Activated T-helper 2 cell treated with anti-CD3 and anti-CD28 coated beads, Interferon-gamma antibody, Interleukin-2, Interleukin-4, amounts not matched to agents 10 μg/mL and 5 μg/mL and 100 μg/mL, durations not matched to agents 14 hours and 24 hours and 36 hours (primary cell): ENCODE results near the gene LINC01488. TPM values are rescaled to one million over a fixed set of nuclear protein-coding genes. Genes with fewer than 3 reads are reported as not detected.

Source experiments
- DNase-seq: peaks from one replicate; pipeline ENCODE4 v3.0.0; 2021; ENCODE audit warnings: low spot score
- H3K27ac Mint-ChIP-seq: one replicate; pipeline ENCODE4 v1.8.0; 2021; ENCODE audit warnings: mixed read lengths
- H3K27me3 Mint-ChIP-seq: one replicate; pipeline ENCODE4 v1.8.0; 2021; ENCODE audit warnings: low read depth, mixed read lengths
- H3K36me3 Mint-ChIP-seq: one replicate; pipeline ENCODE4 v1.8.0; 2021; ENCODE audit warnings: low read depth, mixed read lengths
- H3K4me1 Mint-ChIP-seq: one replicate; pipeline ENCODE4 v1.8.0; 2021; ENCODE audit warnings: low read depth, mixed read lengths
- H3K4me3 Mint-ChIP-seq: one replicate; pipeline ENCODE4 v1.8.0; 2021; ENCODE audit warnings: low read depth, mild to moderate bottlenecking, moderate library complexity, mixed read lengths
- H3K9me3 Mint-ChIP-seq: one replicate; pipeline ENCODE4 v1.8.0; 2021; ENCODE audit warnings: mixed read lengths
- intact Hi-C: fragments of 100-400 bp; cut with micrococcal nuclease; formaldehyde crosslinking; loops from one replicate; pipeline ENCODE4 v1.15.1; 2023
- total RNA-seq: library from RNA; stranded (reverse); gene quantifications from 2 replicates; pipeline ENCODE4 v1.2.3, GENCODE V29; 2022

Gene LINC01488
- total RNA-seq: not detected in 2 replicates

DNA sequence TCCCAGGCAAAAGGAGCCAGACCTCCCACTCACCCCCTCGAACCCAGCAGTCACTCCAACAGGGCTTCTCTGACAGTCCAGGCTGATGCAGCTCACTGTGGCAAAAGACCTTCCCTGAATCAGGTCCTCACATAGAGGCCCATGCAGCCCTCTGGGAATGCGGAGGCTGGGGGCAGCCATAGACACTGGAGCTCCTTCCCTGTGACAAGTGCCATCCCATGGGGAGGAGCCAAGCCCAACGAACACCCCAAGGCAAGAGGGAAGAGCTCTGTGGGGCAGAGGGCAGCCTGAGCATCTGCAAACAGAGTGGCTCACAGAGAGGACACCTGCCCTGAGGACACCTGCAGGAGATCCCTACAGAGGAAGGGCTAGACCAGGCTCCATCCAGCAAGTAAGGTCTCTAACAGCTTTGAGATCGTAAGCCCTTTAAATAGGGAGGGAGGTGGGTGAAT lies at the start of gene LINC01488:
TSS of gene LINC01488 (plus strand) at position 271 of the 452 bp plus-strand sequence.
- DNase-seq: no peak

DNA sequence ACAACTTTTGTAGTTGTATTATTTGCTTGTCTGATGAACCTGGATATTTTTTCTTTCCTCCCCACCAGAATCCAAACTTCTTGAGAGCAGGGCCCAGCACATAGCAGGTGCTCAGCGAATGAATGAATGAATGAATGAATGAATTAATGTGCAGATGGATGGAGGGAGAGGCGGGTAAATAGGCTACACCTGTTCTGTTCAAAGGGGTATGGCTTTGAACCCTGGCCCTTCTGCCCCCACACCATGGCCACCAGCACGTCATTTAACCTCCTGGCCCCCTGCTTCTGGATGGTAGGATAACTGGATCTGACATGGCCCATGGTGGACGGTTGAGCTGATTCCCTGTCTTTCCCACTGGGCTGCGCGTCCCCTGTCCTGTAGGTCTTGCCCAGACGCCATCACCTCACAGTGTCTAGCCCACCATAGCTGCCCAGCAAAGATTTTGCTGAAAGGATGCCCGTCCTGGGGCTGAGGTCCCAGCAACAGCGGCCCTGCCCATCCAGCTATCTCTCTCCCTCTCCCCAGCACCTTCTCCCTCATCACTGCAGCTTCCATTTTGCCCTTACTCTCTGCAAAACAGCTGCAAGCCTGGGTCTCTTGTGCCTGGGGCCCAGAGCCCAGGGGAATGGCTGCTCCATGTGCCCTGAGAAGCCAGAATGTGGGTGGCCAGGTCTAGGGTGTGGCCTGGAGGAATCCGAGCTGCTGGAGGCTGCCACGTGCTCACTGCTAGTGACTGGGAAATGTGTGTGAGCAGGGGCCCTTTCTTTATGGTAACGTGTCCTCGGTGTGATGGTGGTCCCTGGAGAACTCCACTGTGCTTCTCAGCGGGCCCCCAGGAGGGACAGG lies 49.3 kb upstream of the LINC01488 start:
- DNase-seq: no peak
- Mint-ChIP-seq H3K9me3 (no peaks in the 10 kb centered on the region), H3K27ac (no peak overlapping the region), H3K36me3 (no peaks in the 10 kb centered on the region), H3K4me1 (no peaks in the 10 kb centered on the region), H3K4me3 (no peak overlapping the region), H3K27me3 (peaks cover 2% of the 10 kb centered on the region)
- intact Hi-C loops: no loop called here

More for the DNA sequence above, at the start of gene LINC01488:
- Mint-ChIP-seq H3K4me3 (no peak within 1 kb of the TSS), H3K4me1 (no peaks in the 10 kb centered on the region), H3K36me3 (no peaks in the 10 kb centered on the region), H3K27ac (no peak within 1 kb of the TSS), H3K9me3 (no peaks in the 10 kb centered on the region), H3K27me3 (no peaks in the 10 kb centered on the region)
- intact Hi-C loops: no loop called here

DNA sequence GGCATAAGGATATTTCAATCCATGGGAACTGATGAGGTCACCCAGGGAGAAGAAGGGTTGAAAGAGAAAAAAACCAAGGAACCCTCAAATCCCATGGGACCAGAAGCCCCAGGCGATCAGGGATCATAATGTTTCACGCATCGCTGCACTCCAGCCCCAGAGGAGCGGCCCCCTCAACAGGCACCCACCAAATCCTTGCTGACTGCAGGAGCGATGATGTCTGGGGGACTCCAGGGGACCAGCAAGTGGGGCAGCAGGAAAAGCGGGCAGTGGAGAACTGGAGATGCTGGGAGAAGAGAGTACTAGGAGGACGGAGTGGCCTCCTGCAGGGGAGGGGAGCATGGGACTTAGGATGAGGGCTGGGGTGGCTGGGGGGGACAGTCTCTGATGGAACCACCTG lies 47.7 kb upstream of the LINC01488 start:
- Mint-ChIP-seq H3K36me3 (no peaks in the 10 kb centered on the region), H3K27me3 (peaks cover 2% of the 10 kb centered on the region), H3K9me3 (no peaks in the 10 kb centered on the region), H3K27ac (no peak overlapping the region), H3K4me3 (no peak overlapping the region), H3K4me1 (no peaks in the 10 kb centered on the region)
- intact Hi-C loops: no loop called here
- DNase-seq: no peak

DNA sequence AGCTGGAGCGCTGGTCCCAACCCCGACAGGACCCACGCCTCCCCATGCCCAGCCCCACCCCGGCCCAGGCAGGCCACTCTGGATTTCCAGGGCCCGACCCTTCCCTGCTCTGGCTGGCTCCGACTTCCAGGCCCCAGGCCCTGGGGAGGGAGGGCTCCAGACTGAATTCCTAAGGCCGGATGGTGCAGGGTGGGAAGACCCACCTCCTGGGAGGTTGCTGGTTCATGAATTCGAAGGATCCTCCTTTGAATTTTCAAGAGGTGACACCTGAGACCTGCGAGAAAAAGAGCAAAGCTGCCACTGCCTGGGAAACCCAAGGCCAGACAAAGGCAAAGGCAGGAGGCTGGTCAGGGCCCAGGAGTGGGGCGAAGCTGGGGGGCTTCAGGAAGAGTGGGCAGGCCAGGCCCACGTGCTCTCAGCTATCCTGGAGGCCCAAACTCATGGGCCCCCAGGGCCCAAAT lies 47.0 kb upstream of the LINC01488 start:
- Mint-ChIP-seq H3K36me3 (no peaks in the 10 kb centered on the region), H3K27me3 (peaks cover 2% of the 10 kb centered on the region), H3K4me1 (no peaks in the 10 kb centered on the region), H3K27ac (no peak overlapping the region), H3K9me3 (no peaks in the 10 kb centered on the region), H3K4me3 (no peak overlapping the region)
- intact Hi-C loops: no loop called here
- DNase-seq: no peak

DNA sequence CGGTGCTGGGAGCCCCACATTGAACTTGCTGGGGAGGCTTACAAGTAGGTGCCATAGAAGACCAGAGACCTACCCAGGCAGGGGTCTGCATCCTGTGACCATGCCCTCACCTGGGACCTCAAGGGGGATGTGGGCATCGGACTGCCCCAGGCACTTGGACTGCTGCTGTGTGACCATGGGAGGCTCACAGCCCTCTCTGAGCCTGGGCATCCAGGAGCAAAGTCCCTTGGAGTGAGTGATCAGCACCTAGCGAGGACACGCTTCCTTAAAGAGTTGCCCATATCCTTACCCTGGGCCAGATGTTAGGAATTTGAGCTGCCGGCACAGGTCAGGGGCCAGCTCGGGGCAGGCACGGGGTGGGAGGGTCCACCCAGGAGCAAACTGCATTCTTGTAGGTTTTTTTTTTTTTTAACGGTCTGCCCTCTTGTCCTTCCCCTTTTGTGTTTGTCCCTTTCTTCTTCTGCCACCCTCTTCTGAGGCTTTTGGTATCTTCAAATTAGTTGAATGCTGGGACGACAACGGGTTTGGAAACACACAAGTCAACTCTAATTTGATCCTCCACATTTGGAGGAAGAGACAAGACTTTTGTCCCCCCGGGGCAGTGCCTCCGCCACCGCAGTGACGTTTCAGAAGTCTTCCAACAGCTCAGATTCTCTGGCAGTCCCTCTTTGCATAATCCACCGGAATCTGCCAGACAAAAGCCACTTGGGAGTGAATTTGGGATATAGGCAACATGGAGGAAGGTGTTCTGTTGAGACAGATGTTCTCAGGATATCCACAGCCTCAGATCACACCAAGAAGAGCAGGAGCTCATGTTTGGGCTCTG lies 46.1 kb upstream of the LINC01488 start:
- Mint-ChIP-seq H3K27me3 (peaks cover 2% of the 10 kb centered on the region), H3K36me3 (no peaks in the 10 kb centered on the region), H3K27ac (no peak overlapping the region), H3K4me1 (no peaks in the 10 kb centered on the region), H3K9me3 (no peaks in the 10 kb centered on the region), H3K4me3 (no peak overlapping the region)
- intact Hi-C loops: no loop called here
- no peak for DNase-seq

GRCh38 chr11:69436041-69436982 lies 45.2 kb upstream of the LINC01488 start:
- no peak overlapping the region for H3K27ac Mint-ChIP-seq
- H3K4me1 Mint-ChIP-seq: no peaks in the 10 kb centered on the region
- DNase-seq: no peak
- H3K27me3 Mint-ChIP-seq: peaks cover 2% of the 10 kb centered on the region
- H3K4me3 Mint-ChIP-seq: no peak overlapping the region
- no peaks in the 10 kb centered on the region for H3K36me3 Mint-ChIP-seq
- no peaks in the 10 kb centered on the region for H3K9me3 Mint-ChIP-seq
- intact Hi-C loops: no loop called here

GRCh38 chr11:69437001-69437875 lies 44.2 kb upstream of the LINC01488 start:
- H3K4me3 Mint-ChIP-seq: no peak overlapping the region
- peaks cover 4% of the 10 kb centered on the region for H3K27me3 Mint-ChIP-seq
- H3K36me3 Mint-ChIP-seq: no peaks in the 10 kb centered on the region
- H3K27ac Mint-ChIP-seq: no peak overlapping the region
- DNase-seq: no peak
- H3K4me1 Mint-ChIP-seq: peaks cover 2% of the 10 kb centered on the region
- intact Hi-C loops: no loop called here
- H3K9me3 Mint-ChIP-seq: no peaks in the 10 kb centered on the region

DNA sequence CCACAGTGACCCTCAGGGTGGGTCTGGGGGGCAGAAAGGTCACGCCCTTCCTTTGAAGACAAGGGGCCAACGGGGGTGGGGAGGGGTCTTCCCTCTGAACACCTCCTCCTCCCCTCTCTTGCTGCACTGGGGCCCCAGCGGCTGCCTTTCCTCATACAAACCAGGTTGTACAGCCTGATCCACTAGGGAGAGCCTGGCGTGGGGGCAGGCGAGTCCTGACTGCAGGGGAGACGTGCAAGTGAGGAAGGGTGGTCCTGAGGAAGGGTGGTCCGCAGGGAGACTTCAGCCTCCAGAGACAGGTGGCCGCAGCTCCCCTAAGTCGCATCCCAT lies 43.6 kb upstream of the LINC01488 start:
- Mint-ChIP-seq H3K4me1 (peaks cover 6% of the 10 kb centered on the region), H3K4me3 (no peak overlapping the region), H3K27me3 (peaks cover 4% of the 10 kb centered on the region), H3K36me3 (no peaks in the 10 kb centered on the region), H3K9me3 (no peaks in the 10 kb centered on the region), H3K27ac (no peak overlapping the region)
- no peak for DNase-seq
- intact Hi-C loops: no loop called here

DNA sequence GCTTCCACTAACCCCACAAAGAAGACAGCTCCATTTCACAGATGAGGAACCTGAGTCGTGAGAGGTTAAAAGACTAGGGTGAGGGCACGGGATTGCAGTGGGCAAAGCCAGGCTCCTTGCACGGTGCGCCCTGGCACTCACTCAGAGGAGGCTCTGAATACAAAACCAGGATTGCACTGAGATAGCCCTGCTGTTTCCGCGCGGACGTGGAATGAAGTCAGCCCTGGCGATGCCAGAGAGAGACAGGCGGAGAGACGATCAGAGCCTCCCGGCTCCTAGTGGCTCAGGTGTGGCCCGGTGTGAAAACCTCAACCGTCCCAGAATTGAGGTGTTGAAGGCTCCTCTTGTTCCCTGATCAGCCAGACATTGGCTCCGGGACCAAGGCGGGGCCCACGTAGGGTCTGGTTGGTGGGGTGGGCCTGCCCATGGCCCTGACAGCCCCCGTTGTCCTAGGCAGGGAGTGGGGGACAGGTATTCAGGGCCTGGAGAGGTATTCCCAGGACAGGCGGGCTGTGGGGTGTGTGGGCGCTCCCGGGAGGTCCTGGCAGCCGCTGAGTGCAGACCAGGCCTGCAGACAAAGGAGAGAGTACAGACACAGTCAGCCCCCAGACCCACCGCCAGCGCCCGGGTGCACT lies 43.1 kb upstream of the LINC01488 start:
- H3K4me1 Mint-ChIP-seq: peaks cover 7% of the 10 kb centered on the region
- no peaks in the 10 kb centered on the region for H3K9me3 Mint-ChIP-seq
- intact Hi-C loops: no loop called here
- H3K36me3 Mint-ChIP-seq: no peaks in the 10 kb centered on the region
- no peak overlapping the region for H3K27ac Mint-ChIP-seq
- DNase-seq: no peak
- H3K4me3 Mint-ChIP-seq: no peak overlapping the region
- peaks cover 4% of the 10 kb centered on the region for H3K27me3 Mint-ChIP-seq

DNA sequence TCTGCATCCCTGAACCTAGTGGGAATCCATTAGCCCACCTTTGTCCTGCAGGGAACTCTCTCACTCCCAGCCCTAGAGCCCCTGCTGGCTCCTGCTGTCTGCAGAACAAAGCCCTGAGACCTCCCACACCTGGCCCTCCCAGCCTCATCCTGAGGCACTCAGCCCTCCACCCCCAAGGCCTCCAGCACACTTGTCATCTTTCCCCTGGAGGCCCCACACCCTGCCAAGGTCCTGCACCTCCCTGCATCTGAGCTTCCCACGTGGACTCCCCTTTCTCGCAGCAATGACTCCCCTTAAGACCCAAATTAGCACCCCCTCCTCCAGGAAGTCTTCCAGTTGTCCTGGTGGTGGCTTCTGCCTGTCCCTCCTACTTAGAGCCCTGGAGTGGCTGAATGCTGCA lies 42.3 kb upstream of the LINC01488 start:
- Mint-ChIP-seq H3K27ac (no peak overlapping the region), H3K4me3 (no peak overlapping the region), H3K36me3 (no peaks in the 10 kb centered on the region), H3K4me1 (peaks cover 12% of the 10 kb centered on the region), H3K9me3 (no peaks in the 10 kb centered on the region), H3K27me3 (peaks cover 4% of the 10 kb centered on the region)
- DNase-seq: no peak
- intact Hi-C loops: no loop called here

DNA sequence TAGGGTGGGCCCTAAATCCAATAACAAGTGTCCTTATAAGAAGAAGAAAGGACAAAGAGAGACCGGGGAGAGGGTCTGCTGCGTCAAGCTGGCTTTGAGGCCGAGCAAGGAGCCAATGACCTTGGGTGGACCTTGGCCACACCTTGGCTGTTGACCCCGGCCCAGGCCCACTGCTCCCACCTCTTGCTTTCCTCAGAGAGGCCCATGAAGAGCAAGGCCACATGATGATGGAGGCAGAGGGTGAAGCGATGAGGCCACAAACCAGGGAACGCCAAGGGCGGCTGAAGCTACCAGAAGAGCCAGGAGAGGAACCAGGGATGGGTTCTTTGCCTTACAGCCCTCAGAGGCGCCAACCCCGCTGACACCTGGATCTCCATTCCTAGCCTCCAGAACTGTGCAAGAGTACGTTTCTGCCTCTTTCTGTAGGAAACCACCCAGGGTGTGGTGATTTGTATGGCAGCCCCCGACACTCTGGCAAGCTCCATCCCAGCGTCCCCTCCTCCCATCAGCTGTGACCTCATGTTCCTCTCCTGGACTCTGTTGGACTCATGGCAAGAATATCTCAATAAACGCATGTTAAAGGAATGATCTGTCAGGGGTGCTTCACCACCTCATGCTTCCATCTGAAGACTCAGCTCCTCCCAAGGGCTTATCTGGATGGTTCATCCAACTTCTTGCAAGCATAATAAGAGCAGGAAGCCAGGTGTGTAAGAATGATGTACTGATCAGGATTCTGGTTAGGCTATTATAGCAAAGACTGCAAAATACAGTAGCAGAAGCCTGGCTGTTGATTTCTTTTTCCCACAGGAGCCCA lies 41.6 kb upstream of the LINC01488 start:
- no peak for DNase-seq
- no peaks in the 10 kb centered on the region for H3K9me3 Mint-ChIP-seq
- H3K4me3 Mint-ChIP-seq: no peak overlapping the region
- no peaks in the 10 kb centered on the region for H3K36me3 Mint-ChIP-seq
- H3K4me1 Mint-ChIP-seq: peaks cover 17% of the 10 kb centered on the region
- H3K27ac Mint-ChIP-seq: no peak overlapping the region
- intact Hi-C loops: loop anchor here (5.0 kb wide), 1 partner anchor 117 kb away; no protein-coding TSS in a partner anchor
- H3K27me3 Mint-ChIP-seq: peaks cover 3% of the 10 kb centered on the region
